Tibial nerve (tissue), 4 donors: ENCODE measurements around the gene FRYL. TPM values are rescaled to one million over a fixed set of nuclear protein-coding genes. Genes with fewer than 3 reads are reported as not detected.

Experiments
- DNase-seq, 2 donors: peaks; one replicate each; pipeline ENCODE4 v3.0.0-alpha.2; 2019; ENCODE audit warnings: low spot score in 2 of 2
- H3K27ac ChIP-seq, 4 donors: fragments of 200-600 bp; sonication (generic) in 3 of 4; one replicate each; pipeline ENCODE4 v1.5.1; 2017 to 2019; ENCODE audit warnings: mild to moderate bottlenecking in 1 of 4
- H3K27me3 ChIP-seq, 2 donors: fragments of 200-600 bp; sonication (generic) in 1 of 2; one replicate each; pipeline versions ENCODE4 v1.5.1 to v1.6.0; 2017 to 2019
- H3K36me3 ChIP-seq, 3 donors: fragments of 200-600 bp; sonication (generic); one replicate each; pipeline ENCODE4 v1.5.1; 2018 to 2019
- H3K4me1 ChIP-seq, 4 donors: fragments of 200-600 bp; sonication (generic) in 3 of 4; one replicate each; pipeline ENCODE4 v1.5.1; 2017 to 2019
- H3K4me3 ChIP-seq, 4 donors: fragments of 200-600 bp; sonication (generic) in 3 of 4; one replicate each; pipeline ENCODE4 v1.5.1; 2017 to 2019; ENCODE audit warnings: mild to moderate bottlenecking in 1 of 4, moderate library complexity in 1 of 4
- H3K9me3 ChIP-seq, 4 donors: fragments of 200-600 bp; sonication (generic) in 3 of 4; one replicate each; pipeline ENCODE4 v1.5.1; 2017 to 2019
- CTCF ChIP-seq, 5 experiments: fragments of 200-600 bp in 3 of 5; fragments of 450-650 bp in 2 of 5; sonication (generic) in 3 of 5; IDR thresholded peaks; one replicate each; pipeline ENCODE4 v1.5.1; 2016 to 2019; ENCODE audit warnings: antibody characterized with exemption in 5 of 5, mild to moderate bottlenecking in 3 of 5, moderate library complexity in 2 of 5
- EP300 ChIP-seq, 2 donors: sonication (generic); formaldehyde crosslinking; IDR thresholded peaks; one replicate each; pipeline ENCODE4 v1.6.1; 2017; ENCODE audit warnings: antibody characterized with exemption in 2 of 2, mild to moderate bottlenecking in 1 of 2
- POLR2A ChIP-seq, 2 donors: fragments of 450-650 bp; IDR thresholded peaks; one replicate each; pipeline ENCODE4 v1.6.1; 2017; ENCODE audit warnings: antibody characterized with exemption in 2 of 2, mild to moderate bottlenecking in 2 of 2, moderate library complexity in 2 of 2
- WGBS, 2 donors: methylation state at CpG; one replicate each; pipeline ENCODE4 v1.1.5; 2018; 5-methylcytosine and 5-hydroxymethylcytosine counted together
- total RNA-seq, 4 donors: library from RNA; depleted of rRNA; stranded (reverse); fragments of >200 nt; gene quantifications; one replicate each; pipeline ENCODE4 v1.1.0, GENCODE V29; 2016

Gene FRYL
- total RNA-seq, 4 donors from 2014 or later: 88.3 to 122 (median 99.7) TPM

DNA sequence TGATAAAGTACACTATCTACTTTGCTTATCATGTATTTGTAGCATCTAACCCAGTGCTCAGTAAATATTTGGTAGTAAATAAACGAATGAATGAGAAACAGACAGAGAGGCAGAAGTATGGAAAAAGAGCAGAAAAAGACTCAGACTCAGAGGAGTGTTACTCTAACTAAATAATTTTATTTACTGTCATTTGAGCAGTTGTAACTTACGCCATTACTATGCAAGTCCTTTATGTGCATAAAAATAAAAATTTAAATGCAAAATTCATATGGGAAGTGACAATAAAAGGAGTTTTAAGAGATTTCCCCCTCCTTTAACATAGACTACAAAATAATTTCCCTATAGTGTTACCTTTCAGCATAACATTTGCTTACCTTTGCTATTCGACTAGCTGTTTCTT is 240.5 kb downstream of the FRYL start:
- Histone ChIP-seq H3K4me3 (no peak overlapping the region), H3K36me3 (peaks cover 4 to 73% (median 16%) of the 10 kb centered on the region in 3 donors), H3K27me3 (no peaks in the 10 kb centered on the region), H3K4me1 (peaks cover 0 to 7% (median 0%) of the 10 kb centered on the region in 4 donors), H3K9me3 (no peaks in the 10 kb centered on the region), H3K27ac (no peak overlapping the region)
- no peak for TF ChIP-seq CTCF (IDR thresholded peaks at IDR 0.05)
- no peak for TF ChIP-seq EP300 (IDR thresholded peaks at IDR 0.05)
- TF ChIP-seq POLR2A (IDR thresholded peaks at IDR 0.05): no peak
- no peak for DNase-seq
- 89% methylated on average over 3 of the region's 3 CpGs for WGBS, 2 donors

- Histone ChIP-seq H3K27me3 (no peaks in the 10 kb centered on the region), H3K36me3 (peaks cover 3 to 75% (median 7%) of the 10 kb centered on the region in 3 donors), H3K4me3 (no peak overlapping the region), H3K9me3 (no peaks in the 10 kb centered on the region), H3K4me1 (peaks cover 0 to 7% (median 0%) of the 10 kb centered on the region in 4 donors), H3K27ac (no peak overlapping the region)
- TF ChIP-seq EP300 (IDR thresholded peaks at IDR 0.05) (no peak), POLR2A (IDR thresholded peaks at IDR 0.05) (no peak)
- no peak for DNase-seq
These were observed 241.7 kb downstream of the FRYL start for GRCh38 chr4:48538358-48538757.

GRCh38 chr4:48526406-48526805 is 253.7 kb downstream of the FRYL start:
- Histone ChIP-seq H3K36me3 (peaks cover 2 to 91% (median 29%) of the 10 kb centered on the region in 3 donors), H3K4me1 (no peaks in the 10 kb centered on the region), H3K27me3 (no peaks in the 10 kb centered on the region), H3K9me3 (no peaks in the 10 kb centered on the region), H3K4me3 (no peak overlapping the region), H3K27ac (no peak overlapping the region)
- no peak for DNase-seq
- 77 to 87% methylated on average over 1 of the region's 1 CpG for WGBS, 2 donors
- TF ChIP-seq CTCF (IDR thresholded peaks at IDR 0.05): no peak
- no peak for TF ChIP-seq EP300 (IDR thresholded peaks at IDR 0.05)
- TF ChIP-seq POLR2A (IDR thresholded peaks at IDR 0.05): no peak

DNA sequence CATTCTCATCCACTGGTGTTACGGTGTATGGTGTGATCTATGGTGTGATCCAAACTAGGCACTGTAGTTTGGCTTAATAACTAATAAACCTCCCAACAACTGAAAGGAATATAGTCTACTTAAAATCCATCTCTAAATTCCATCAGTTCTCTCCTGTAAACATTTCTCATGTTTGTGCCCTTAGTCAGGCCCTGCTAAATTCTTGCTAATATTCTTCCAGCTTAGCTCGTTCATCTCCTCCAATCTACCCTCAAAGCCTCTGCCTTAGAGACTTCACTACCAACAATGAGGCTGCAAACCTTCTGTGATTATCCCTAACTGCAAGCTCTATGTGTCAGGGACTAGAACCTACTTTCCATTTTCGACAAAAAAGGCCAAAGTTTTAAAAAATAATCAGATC is 261.9 kb downstream of the FRYL start:
- no peaks in the 10 kb centered on the region for H3K9me3 ChIP-seq
- H3K4me1 ChIP-seq: no peaks in the 10 kb centered on the region
- no peak overlapping the region for H3K4me3 ChIP-seq
- WGBS, 2 donors: 92 to 96% methylated on average over 3 of the region's 3 CpGs
- H3K36me3 ChIP-seq: peaks cover 4 to 94% (median 19%) of the 10 kb centered on the region in 3 donors
- TF ChIP-seq POLR2A (IDR thresholded peaks at IDR 0.05): no peak
- TF ChIP-seq CTCF (IDR thresholded peaks at IDR 0.05): no peak
- no peak for TF ChIP-seq EP300 (IDR thresholded peaks at IDR 0.05)
- no peak overlapping the region for H3K27ac ChIP-seq
- no peaks in the 10 kb centered on the region for H3K27me3 ChIP-seq
- no peak for DNase-seq

DNA sequence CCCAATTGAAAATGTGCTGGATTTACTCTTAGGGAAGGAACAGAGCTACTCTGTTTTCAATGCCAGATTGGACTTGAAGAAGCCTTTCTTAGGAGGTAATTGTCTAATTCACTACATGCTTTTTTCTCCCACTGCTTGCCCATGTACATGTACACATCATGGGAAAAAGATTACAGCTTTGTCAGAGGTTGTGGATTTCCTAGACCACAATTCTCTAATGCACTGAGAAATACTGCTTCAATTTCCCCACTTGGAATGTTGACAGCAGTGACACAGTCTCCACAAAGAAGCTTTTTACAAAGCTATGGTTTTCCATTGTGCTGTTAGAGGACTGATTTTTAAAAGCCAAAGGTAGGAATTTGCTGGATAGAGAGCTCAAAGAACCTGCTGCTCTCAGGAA is 270.5 kb downstream of the FRYL start:
- Histone ChIP-seq H3K27me3 (no peaks in the 10 kb centered on the region), H3K36me3 (peaks cover 0 to 84% (median 14%) of the 10 kb centered on the region in 3 donors), H3K9me3 (no peaks in the 10 kb centered on the region), H3K4me1 (no peaks in the 10 kb centered on the region), H3K4me3 (no peak overlapping the region), H3K27ac (peak overlapping the region in 1 of 4 donors; percentile 34)
- DNase-seq: no peak
- TF ChIP-seq POLR2A (IDR thresholded peaks at IDR 0.05) (no peak), CTCF (IDR thresholded peaks at IDR 0.05) (no peak), EP300 (IDR thresholded peaks at IDR 0.05) (no peak)

- no peaks in the 10 kb centered on the region for H3K27me3 ChIP-seq
- peaks cover 0 to 70% (median 0%) of the 10 kb centered on the region in 3 donors for H3K36me3 ChIP-seq
- H3K4me1 ChIP-seq: no peaks in the 10 kb centered on the region
- no peak overlapping the region for H3K27ac ChIP-seq
- H3K4me3 ChIP-seq: no peak overlapping the region
- WGBS, 2 donors: 53 to 57% methylated on average over 2 of the region's 2 CpGs
- TF ChIP-seq CTCF (IDR thresholded peaks at IDR 0.05) (no peak), POLR2A (IDR thresholded peaks at IDR 0.05) (no peak)
- H3K9me3 ChIP-seq: no peaks in the 10 kb centered on the region
- no peak for DNase-seq
These were observed 273.4 kb downstream of the FRYL start for GRCh38 chr4:48506716-48507115.
